ENCODE measurements around the gene MLLT3. TPM values are rescaled to one million over a fixed set of nuclear protein-coding genes. Genes with fewer than 3 reads are reported as not detected.

MLLT3 gene
- total RNA-seq, 1 donor from 2014 or later = 7.7 TPM

GRCh38 chr9:20597862-20598261 lies 24.4 kb downstream of the MLLT3 start:
- Mint-ChIP-seq H3K9me3 (ENCODE audit: low read depth) (no peaks in the 10 kb centered on the region), H3K27ac (ENCODE audit: unreplicated experiment) (no peak overlapping the region), H3K36me3 (ENCODE audit: low read depth) (no peaks in the 10 kb centered on the region), H3K27me3 (ENCODE audit: low read depth) (no peaks in the 10 kb centered on the region), H3K4me3 (ENCODE audit: unreplicated experiment) (no peak overlapping the region), H3K4me1 (ENCODE audit: low read depth) (peaks cover 43% of the 10 kb centered on the region)
- DNase-seq (ENCODE audit: low spot score) = no peak
- TF ChIP-seq CTCF (IDR thresholded peaks at IDR 0.05) = no peak

GRCh38 chr9:20594608-20595007 lies 27.7 kb downstream of the MLLT3 start:
- Mint-ChIP-seq H3K9me3 (ENCODE audit: low read depth) (no peaks in the 10 kb centered on the region), H3K27ac (ENCODE audit: unreplicated experiment) (no peak overlapping the region), H3K27me3 (ENCODE audit: low read depth) (no peaks in the 10 kb centered on the region), H3K4me3 (ENCODE audit: unreplicated experiment) (no peak overlapping the region), H3K4me1 (ENCODE audit: low read depth) (peaks cover 37% of the 10 kb centered on the region), H3K36me3 (ENCODE audit: low read depth) (no peaks in the 10 kb centered on the region)
- no peak for TF ChIP-seq CTCF (IDR thresholded peaks at IDR 0.05)
- no peak for DNase-seq (ENCODE audit: low spot score)

GRCh38 chr9:20593537-20593936 lies 28.8 kb downstream of the MLLT3 start:
- DNase-seq (ENCODE audit: low spot score) = no peak
- peaks cover 35% of the 10 kb centered on the region for H3K4me1 Mint-ChIP-seq (ENCODE audit: low read depth)

GRCh38 chr9:20593105-20593504 lies 29.2 kb downstream of the MLLT3 start:
- Mint-ChIP-seq H3K9me3 (ENCODE audit: low read depth) (no peaks in the 10 kb centered on the region), H3K4me1 (ENCODE audit: low read depth) (peaks cover 32% of the 10 kb centered on the region), H3K27ac (ENCODE audit: unreplicated experiment) (no peak overlapping the region), H3K4me3 (ENCODE audit: unreplicated experiment) (no peak overlapping the region), H3K36me3 (ENCODE audit: low read depth) (no peaks in the 10 kb centered on the region), H3K27me3 (ENCODE audit: low read depth) (no peaks in the 10 kb centered on the region)
- DNase-seq (ENCODE audit: low spot score) = no peak
- no peak for TF ChIP-seq CTCF (IDR thresholded peaks at IDR 0.05)

More at GRCh38 chr9:20593537-20593936, 28.8 kb downstream of the MLLT3 start:
- no peaks in the 10 kb centered on the region for H3K36me3 Mint-ChIP-seq (ENCODE audit: low read depth)
- H3K27me3 Mint-ChIP-seq (ENCODE audit: low read depth) = no peaks in the 10 kb centered on the region
- no peak overlapping the region for H3K27ac Mint-ChIP-seq (ENCODE audit: unreplicated experiment)
- TF ChIP-seq CTCF (IDR thresholded peaks at IDR 0.05) = no peak
- H3K9me3 Mint-ChIP-seq (ENCODE audit: low read depth) = no peaks in the 10 kb centered on the region
- H3K4me3 Mint-ChIP-seq (ENCODE audit: unreplicated experiment) = no peak overlapping the region

- no peak for DNase-seq (ENCODE audit: low spot score)
- Mint-ChIP-seq H3K27ac (ENCODE audit: unreplicated experiment) (no peak overlapping the region), H3K27me3 (ENCODE audit: low read depth) (no peaks in the 10 kb centered on the region), H3K36me3 (ENCODE audit: low read depth) (no peaks in the 10 kb centered on the region), H3K4me1 (ENCODE audit: low read depth) (peaks cover 28% of the 10 kb centered on the region), H3K9me3 (ENCODE audit: low read depth) (no peaks in the 10 kb centered on the region), H3K4me3 (ENCODE audit: unreplicated experiment) (no peak overlapping the region)
- TF ChIP-seq CTCF (IDR thresholded peaks at IDR 0.05) = no peak
Measured at GRCh38 chr9:20592673-20593072, 29.6 kb downstream of the MLLT3 start.
